ENCODE data around the gene GPR89A.

DNA sequence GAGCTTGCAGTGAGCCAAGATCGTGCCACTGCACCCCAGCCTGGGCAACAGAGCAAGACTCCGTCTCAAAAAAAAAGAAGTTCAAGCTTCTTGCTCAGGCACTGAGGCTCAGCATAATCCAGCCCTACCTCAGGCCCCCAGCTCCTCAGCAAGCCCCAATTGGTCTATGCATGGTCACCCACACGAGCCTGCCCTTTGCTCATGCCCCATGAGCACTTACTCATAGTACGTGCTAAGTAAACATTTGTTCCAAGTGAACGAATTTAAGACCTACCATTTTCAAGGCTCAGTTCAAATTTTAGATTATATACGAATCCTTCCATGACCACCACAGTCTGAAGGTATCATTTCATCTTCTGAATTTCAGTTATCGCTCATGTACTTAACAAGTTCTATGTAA, 95.0 kb downstream of the GPR89A start:
- TF ChIP-seq SPI1 (IDR thresholded peaks at IDR 0.05; ENCODE audit: low read depth, low read length) (no peak), POLR2A (IDR thresholded peaks at IDR 0.05; ENCODE audit: low read depth, low read length) (no peak), POLR2AphosphoS5 (IDR thresholded peaks at IDR 0.05; ENCODE audit: low read depth, low read length) (no peak)

Measured in GM12891 (cell line).